GM12892 (cell line): ENCODE measurements around the gene IL6R.

Experiments used
- POLR2A ChIP-seq: IDR thresholded peaks from 2 replicates; pipeline ENCODE4 v1.6.1; 2011; ENCODE audit warnings: low read depth, low read length, control low read depth
- POLR2AphosphoS5 ChIP-seq: IDR thresholded peaks from 2 replicates; pipeline ENCODE4 v1.6.1; 2011; ENCODE audit warnings: low read depth, low read length, control low read depth
- TAF1 ChIP-seq: IDR thresholded peaks from 2 replicates; pipeline ENCODE4 v1.6.1; 2011; ENCODE audit warnings: low read depth, mild to moderate bottlenecking, control low read depth, low read length, borderline replicate concordance

DNA sequence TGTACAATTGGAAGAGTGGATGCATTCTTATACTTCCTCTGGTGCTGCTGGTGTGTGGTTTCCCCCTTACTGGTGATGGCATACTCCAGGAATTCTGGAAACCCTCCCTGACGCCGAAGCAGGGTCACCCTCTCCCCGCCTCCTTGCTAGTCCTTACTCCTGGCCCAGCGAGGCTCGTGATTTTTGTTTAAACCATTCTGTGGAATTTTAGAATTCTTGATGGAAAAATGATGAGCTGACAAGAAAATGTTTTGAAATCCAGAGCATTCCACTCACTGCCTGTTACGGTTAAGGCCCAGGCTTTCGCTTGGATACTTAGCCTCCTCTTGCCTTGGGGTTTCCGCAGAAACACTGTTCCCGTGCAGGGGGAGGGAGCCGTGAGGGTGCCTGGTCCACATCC lies 41.1 kb downstream of the IL6R start:
- TF ChIP-seq POLR2A (no peak), POLR2AphosphoS5 (no peak), TAF1 (no peak)
